HG02571 (cell line): ENCODE results near the gene SLC22A3.
"Not testable (repeated sequence)": the region's sequence is repeated elsewhere in the genome, so short reads cannot be mapped to it uniquely, and the experiment has no call there.

Source experiments
- ATAC-seq: cut with Tn5 transposase; IDR thresholded peaks from one replicate; pipeline ENCODE4 v1.9.1; 2021; ENCODE audit warnings: mild to moderate bottlenecking, moderate library complexity; ENCODE audit not compliant: unreplicated experiment

SLC22A3 gene

DNA sequence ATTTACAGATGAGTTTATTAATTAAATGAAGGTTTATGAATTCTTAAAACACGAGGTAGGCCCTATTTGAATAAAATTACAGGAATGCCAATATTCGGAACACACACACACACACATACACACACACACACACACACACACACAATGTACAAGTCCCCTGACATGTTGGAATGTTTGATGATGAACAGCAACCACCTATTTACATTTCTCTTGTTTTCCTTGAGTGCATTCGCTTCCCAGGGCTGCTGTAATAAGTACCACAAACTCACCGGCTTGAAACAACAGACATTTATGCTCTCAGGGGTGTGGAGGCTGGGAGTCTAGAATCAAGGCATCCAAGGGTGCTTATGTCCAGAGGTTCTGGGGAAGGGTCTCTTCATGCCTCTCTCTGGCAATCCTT, 90.3 kb downstream of the SLC22A3 start:
- ATAC-seq: no peak

DNA sequence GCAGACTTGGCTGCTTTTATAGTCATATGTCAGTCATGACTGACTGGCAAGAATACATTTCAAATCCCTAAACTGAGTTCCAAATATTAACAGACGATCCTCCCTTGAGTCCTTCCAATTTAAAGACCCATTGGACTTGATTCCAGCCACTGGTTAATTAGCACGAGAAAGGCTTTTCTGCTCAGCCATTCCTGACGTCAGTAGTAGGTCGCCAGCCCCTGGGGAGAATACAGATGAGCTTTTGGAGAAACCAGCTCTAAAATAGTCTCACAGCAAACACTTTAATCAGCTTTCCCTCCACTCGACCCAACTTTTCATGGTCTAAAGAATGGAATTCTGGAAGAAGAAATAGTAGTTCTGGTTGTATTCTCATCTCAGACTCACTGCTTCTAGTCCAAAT, 91.6 kb downstream of the SLC22A3 start:
- ATAC-seq: no peak

DNA sequence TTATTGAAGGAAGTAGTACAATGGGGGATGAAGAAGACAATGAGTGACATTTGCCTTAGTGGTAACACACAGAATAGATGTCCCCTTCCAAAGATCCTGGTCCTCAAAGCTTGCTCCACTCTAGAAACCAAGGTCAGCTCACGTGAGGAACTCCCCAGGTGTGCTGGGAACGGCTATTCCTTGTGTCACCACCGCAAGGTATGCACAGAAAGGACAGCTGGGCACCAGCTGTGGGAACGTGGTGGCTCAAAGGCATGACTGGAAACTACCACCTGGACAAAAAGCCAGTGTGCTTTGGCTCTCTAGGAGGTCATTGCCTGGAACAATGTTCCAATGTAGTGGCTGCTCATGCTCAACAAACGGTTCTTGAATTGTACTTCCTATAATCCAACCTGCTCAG, 94.0 kb downstream of the SLC22A3 start:
- ATAC-seq: no peak

DNA sequence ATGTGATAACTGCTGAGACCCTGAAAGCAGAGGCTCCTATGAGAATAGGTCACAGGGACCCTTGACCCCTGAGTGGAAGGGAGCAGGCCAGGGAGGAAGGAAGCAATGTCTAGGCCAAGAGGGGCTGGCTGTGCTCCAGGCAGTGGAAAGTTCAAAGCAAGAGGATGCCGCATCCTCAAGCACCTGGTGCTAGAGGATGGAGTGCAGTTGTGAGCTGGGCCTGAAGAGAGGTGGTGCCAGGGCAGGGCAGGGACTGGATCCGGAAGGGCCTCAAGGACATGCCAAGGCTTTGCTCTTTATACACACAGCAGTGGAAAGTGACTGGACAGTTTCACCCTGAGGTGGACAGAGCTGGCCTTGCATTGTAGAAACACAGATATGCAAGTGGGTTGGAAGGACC, 97.0 kb downstream of the SLC22A3 start:
- ATAC-seq: no peak

DNA sequence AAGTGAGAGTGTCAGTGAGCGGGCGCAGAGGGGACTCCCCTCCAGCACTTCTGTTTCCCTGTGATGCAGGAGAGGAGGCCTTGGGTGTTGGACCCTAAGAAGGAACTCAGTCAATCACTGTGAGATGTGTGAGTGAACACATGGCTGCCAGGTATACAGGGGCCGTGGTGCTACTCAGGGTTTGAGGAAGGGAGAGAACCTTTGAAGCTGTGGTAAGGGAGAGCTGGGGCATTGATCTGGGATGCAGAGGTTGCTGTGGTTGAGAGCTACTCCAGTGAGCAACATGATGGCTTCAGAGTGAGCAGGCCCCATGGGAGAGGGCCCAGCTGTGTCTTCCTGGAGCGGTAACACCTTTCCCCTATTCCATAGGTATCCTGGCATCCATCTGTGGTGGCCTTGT, 99.2 kb downstream of the SLC22A3 start:
- ATAC-seq: no peak

DNA sequence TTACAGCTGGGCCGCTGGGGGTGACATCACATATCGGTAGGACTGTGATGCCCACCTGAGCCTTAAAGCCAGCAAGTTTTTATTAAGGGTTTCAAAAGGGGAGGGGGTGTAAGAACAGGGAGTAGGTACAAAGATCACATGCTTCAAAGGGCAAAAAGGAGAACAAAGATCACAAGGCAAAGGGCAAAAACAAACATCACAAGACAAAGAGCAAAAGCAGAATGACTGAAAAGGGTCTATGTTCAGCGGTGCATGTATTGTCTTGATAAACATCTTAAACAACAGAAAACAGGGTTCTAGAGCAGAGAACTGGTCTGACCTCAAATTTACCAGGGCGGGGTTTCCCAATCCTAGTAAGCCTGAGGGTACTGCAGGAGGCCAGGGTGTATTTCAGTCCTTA, 101.6 kb downstream of the SLC22A3 start:
- not testable (repeated sequence) for ATAC-seq

DNA sequence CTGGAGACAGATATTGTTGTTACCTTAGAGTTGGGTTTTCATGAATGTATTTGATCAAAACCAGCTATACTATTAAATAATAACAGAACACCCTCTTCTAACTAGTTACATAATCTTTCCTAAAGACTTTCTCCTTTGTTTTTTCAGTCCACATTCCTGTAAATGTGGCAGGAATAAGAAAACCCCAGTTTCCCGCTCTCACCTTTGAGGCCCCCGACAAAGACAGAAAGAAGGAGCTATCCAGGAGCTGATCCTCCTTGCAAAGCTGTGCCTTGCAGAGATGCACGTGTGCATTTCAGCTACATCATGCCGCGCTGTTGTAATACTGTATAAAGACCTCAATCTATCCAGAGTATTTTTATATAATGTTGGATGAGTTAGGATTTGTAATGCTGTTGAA, 102.7 kb downstream of the SLC22A3 start:
- ATAC-seq: no peak

DNA sequence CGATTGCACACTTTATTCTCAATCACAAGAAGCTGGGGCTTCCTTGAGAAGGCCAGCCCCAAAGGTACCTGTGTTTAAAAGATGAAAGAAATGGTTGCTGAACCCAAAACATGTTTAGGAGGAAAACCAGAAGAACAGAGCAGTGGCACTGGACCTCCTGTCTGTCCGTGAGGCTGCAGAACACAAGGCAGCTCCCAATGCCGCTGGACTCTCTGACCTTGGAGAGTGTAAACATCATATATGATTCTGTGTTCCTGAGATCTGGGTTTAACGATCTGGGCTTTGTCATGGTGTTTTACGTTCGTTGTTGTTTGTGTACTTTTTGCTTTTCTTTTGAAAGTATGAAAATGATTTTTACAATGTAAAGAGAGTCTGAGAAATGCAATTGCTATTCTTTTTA, 106.1 kb downstream of the SLC22A3 start:
- ATAC-seq: no peak

DNA sequence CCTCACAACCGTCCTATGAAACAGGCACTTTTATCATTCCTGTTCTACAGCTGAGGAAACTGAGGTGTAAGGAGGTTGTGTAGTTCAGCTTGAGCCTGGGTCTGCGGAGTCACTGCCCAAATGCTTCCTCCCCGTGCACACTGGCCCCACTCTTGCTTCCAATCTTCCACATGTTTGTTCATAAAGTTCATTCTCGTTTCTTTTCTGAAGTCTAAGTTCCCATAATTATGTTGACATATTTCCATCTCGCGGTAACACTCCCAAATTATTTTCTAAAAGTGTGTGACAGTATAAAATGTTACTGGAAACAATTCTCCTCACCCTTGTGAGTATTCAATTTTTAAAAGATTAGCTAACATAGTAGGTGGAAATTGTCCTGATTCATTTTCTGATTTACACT, 106.9 kb downstream of the SLC22A3 start:
- no peak for ATAC-seq

DNA sequence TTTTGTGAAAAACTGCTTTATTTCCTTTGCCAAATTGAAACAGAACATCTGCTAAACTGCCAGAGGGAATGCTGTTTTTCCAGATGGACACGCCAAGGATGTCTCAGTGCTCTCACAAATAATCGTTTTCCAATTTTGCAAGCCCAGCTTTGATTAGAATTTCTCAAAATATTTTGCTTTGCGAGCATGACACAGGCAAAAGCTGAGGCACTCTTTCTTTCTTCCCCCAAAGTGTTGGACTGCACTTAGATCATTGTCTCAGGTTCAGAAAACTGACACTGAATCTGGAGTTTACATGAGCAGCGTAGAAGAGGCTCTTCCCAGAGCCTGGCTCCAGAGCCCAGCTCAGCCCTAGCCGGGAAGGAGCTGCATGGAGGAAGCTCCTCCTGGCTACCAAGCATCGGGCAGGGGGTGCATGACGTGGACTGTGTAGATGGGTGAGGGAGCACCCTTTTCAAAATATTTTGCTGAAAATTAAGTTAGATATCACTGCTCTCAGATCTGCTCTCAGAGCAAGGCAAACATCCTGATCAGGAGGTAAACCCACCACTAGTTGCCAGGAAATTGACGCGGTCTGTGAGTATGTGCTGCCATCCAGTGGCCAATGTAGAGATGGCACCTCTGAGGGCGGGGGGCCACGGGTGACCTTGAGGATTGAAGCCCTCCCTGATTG, 107.5 kb downstream of the SLC22A3 start:
- no peak for ATAC-seq

DNA sequence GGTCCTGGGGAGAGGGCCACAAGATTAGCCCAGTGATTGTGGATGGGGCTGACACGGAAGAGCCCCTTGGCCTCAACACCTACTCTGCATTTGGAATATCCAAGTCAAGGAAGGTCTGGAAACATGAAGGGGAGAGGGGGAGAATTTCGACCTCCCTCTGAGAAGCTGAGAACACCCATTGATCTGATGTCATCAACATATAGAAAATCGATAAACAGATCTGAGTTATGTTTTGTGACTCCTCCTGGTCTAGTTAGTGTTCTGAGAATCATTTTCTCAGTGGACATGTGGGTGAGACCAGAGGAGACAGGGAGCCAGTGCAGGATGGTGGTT, 108.0 kb downstream of the SLC22A3 start:
- ATAC-seq: no peak

DNA sequence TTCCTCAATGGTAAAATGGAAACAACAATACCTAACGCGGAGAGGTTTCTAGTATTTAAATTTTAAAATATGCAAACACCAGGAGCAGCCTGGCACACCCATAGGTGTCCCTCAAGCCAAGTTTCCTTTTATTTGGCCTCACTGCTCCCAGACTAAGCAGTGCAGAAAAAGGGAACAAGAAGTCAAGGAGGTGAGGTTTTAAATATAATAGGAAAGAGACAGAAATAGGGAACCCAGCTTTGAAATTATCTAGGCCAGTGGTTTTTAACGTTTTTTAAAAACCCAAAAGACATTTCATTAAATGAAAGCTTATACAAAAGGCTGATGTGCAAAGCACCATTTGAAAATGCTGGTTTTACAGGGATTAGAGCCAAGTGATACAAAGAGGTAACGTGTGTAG, 109.6 kb downstream of the SLC22A3 start:
- no peak for ATAC-seq

DNA sequence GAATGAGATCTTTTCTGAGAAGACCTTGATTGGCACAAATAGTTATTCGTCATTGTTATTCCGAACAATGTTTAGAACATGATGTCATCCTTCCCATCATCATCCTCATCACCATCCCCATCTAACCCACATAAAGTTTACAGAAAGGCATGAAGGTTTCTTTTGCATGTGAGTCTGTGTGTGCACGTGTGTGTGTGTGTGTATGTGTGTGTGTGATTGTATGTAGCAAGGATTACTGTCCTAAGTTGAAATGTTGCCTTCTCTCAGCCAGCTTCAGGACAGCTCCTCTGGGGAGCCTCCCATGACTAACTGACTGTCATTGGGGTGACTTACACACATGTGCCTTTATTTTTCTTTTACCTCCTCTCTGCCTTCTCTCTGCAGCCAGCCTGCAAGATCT, 113.5 kb downstream of the SLC22A3 start:
- no peak for ATAC-seq

DNA sequence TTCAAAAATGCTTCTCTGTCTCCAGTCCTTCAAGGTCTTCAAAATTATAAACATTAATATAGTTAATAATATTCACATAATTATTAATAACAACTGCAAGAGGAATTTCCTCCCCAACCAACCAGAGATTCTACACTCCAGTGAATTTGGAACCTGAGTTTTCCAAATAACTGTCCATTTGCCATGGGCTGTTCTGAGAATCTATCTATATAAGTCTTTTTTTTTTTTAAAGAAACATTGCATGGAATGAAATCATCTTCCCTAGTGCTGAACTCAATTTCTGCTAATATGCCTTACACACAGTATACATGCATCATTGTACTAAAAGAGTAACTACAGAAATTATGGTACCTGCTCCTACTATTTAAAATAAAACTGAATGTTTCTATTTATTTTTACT, 113.9 kb downstream of the SLC22A3 start:
- no peak for ATAC-seq

DNA sequence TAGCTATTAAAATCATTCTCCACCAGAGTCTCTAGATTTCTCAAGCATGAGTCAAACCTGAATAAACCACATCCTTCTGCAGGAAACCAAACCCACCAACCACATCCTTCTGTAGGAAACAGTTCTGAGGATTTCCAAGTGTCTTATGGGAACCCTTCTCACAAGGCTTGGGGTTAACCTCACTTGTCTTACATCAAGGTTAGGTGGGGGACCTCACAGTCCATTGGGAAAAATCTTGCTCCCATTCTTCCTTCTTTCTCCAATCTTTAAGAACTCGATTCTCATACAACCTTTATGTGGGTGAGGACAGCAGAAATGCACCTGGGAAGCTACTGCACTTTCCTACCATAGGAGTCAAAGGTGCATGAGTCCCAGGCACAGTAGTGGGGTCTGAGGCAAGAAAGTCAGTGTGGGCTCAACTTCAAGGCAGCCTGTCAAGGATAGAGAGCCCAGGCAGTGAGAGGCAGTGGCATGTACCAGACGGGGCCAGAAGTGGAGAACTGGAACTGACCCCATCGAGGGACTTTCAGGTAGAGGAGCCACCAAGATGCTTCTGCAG, 114.5 kb downstream of the SLC22A3 start:
- peak; percentile 64 for ATAC-seq

DNA sequence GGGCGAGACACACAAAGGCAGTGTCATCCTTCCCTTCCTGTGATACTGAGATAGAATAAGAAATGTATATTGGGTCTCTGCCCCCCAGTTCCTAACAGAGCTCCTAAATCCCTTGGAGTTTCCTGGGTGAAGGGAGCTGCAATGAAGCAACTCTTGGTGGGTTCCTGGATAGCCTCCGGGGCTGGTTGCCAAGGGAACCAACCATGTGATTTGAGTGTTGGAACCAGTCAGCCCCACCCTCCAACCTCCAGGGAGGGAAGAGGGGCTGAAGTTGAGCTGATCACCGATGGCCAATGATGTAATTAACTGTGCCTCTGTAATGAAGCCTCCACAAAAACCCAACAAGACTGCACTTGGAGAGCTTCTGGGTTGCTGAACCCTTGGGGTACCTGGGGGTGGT, 116.6 kb downstream of the SLC22A3 start:
- ATAC-seq: no peak

DNA sequence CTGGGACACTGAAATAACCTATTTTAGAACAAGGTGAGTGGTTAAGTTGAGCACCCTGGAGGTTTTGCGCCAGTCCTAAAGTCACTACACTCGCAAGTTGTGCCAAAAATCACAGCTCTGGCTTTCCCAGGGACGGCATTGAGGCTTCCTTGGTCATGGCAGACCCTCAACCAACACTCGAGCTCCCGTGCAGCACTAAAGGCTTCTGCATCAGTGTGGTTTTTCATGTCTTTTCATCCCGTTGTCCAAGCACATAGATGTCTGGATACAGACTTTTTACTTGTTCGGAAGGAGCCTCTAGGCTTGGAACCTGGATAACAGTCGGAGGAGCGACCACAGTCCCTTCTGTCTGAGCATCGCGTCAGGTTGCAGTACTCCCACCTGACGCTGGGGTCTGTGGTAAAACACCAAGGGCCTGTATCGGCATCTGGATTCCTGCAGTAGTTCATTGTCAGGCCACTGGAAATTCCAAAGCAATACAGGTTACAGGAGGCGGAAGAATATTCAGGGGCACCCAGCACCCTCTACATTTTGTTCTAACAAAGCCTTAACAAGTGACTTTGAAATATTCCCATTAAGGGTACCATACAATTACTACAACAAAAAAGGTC, 119.2 kb downstream of the SLC22A3 start:
- not testable (repeated sequence) for ATAC-seq

DNA sequence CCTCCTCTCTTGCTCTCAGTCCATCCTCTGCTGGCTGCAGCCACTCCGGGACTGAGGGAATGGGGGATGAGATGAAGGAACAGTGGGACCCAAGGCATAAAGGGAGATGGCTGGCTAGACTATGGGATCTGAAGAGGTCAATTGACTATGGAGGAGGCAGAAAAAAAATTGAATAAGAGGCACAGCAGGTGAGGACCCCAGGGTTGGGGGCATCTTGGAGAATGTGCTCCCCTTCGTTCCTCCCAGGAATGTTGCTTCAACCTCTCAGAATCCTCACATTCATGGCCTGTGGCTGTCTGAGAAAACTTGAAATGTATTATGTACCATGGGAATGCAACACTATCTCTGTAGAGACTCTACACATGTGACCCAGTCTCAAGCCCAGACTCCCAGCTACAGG, 121.0 kb downstream of the SLC22A3 start:
- ATAC-seq: no peak

DNA sequence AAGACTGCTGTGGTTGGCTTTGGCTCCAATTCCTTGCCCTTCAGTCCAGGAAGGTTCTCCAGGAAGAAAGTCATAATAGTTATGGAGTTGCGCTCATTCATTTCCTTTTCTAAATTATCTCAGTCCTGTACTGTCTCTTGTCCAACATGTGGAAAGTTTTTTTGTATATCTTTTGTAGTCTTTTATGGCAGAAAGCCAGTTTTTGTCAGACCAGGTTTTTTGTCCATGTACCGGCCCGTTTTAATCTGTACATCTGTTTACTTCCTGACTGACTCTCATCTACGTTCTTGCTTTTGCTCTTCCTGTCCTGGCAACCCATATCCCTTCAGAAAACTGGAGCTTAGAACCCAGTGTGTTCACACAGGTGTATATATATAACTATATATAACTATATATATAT, 127.9 kb downstream of the SLC22A3 start:
- not testable (repeated sequence) for ATAC-seq

DNA sequence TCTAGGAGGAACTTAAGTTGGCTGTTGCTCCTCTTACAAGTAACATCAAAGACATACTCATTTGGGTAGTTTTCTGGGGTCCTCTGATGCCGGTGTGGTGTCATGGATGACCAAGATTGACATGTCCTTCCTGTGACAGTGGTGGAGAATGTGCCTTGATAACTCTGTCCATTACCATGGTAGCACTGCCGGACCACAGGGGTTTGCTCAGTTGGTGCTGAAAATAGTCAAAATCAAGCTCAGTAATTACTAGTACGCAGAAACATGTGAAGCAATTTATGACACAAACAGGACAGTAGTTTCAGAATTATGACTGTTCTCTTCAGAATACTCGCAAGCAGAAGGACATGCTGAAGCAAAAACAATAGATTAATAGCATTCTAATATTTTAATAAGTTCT, 128.9 kb downstream of the SLC22A3 start:
- ATAC-seq: not testable (repeated sequence)

DNA sequence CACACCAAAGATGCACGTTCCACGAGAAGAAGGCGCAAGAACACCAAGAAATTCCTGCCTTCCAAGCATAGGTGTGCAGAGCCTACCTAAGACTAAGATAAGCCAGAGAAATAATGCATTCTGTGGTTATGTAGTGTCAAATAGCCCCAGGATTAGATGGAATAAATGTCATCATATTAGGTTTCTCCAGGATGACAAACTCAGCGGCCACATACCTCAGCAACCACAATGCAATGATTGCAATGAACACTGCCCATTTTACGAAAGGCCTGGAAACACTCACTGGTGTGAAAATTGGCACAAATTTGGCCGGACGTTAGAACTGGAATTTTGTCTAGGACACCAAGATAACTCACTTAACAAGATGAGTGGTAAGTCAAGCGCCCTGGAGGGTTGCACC, 129.7 kb downstream of the SLC22A3 start:
- no peak for ATAC-seq

DNA sequence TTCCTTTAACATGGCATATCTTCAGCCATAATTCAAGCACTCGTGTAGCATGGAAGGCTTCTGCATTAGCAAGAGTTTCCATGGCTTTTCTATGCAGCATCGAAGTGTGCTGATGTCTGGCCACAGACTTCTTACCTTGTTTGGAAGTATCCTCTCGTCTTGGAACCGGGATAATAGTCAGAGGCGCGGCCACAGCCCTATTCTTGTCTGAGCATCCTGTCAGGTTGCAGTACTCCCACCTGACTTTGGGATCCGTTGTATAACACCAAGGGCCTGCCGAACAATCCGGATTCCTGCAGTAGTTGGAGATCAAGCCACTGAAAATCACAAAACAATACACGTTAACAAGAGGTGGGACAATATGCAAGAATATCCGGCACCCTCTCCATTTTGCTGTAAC, 138.9 kb downstream of the SLC22A3 start:
- ATAC-seq: no peak

DNA sequence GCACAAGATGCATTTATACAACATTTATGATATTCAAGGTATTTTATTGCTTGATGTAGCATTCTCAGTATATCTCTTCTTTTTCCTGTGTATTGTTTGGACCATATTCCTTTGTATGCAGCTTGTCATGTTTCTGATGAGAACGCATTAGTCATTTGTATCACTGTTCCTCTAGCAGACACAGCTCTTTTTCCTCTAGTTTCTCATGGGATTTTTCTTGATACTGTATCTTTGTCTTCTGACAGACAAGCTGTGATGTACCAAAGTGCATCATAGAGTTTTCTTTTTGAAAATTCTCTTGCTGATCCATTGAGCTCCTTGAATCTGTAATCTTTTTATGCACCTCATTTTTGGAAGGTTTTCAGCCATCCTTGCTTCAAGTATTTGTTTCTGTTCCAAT, 140.9 kb downstream of the SLC22A3 start:
- no peak for ATAC-seq
